ENCODE data around the gene EPB41L4A.

- TF ChIP-seq CTCF (IDR thresholded peaks at IDR 0.05; ENCODE audit: insufficient read depth, low read depth, low read length) (no peak), EZH2 (IDR thresholded peaks at IDR 0.05; ENCODE audit: insufficient read depth, low read length) (no peak)
These were observed 32.3 kb downstream of the EPB41L4A start for GRCh38 chr5:112386766-112387165.
